Keratinocyte (primary cell): ENCODE results near the gene ZNRF4. TPM values are rescaled to one million over a fixed set of nuclear protein-coding genes. Genes with fewer than 3 reads are reported as not detected.

Experiments used
- DNase-seq: peaks from one replicate; pipeline ENCODE4 v3.0.0-alpha.2; 2011; ENCODE audit warnings: low read depth, missing footprints, low spot score
- FAIRE-seq: peaks from 2 replicates; lab custom pipeline; 2011; peaks lifted over from hg19 to GRCh38; lab: Jason Lieb, UNC
- H2AFZ ChIP-seq: 2 replicates; pipeline ENCODE4 v1.6.0; 2012; ENCODE audit warnings: low read length, control low read depth, inconsistent platforms; ENCODE audit not compliant: control insufficient read depth
- H3K27ac ChIP-seq: 2 replicates; pipeline ENCODE4 v1.5.1; 2011; ENCODE audit warnings: low read length; ENCODE audit not compliant: control insufficient read depth, insufficient read depth
- H3K27me3 ChIP-seq: 3 replicates; pipeline ENCODE4 v1.6.0; 2011; ENCODE audit warnings: low read length; ENCODE audit not compliant: control insufficient read depth, insufficient read depth; ENCODE audit errors: extremely low read depth
- H3K36me3 ChIP-seq, 2 experiments: 2 replicates in 1 of 2; 3 replicates in 1 of 2; pipeline ENCODE4 v1.5.1; 2011; ENCODE audit warnings: low read length in 2 of 2, mild to moderate bottlenecking in 1 of 2; ENCODE audit not compliant: control insufficient read depth in 2 of 2, insufficient read depth in 2 of 2; ENCODE audit errors: extremely low read depth in 1 of 2
- H3K4me1 ChIP-seq: 3 replicates; pipeline ENCODE4 v1.5.1; 2011; ENCODE audit warnings: low read length; ENCODE audit not compliant: control insufficient read depth, insufficient read depth; ENCODE audit errors: extremely low read depth
- H3K4me2 ChIP-seq: 3 replicates; pipeline ENCODE4 v1.6.0; 2011; ENCODE audit warnings: low read depth, low read length; ENCODE audit not compliant: control insufficient read depth, insufficient read depth; ENCODE audit errors: extremely low read depth
- H3K4me3 ChIP-seq, 3 experiments: fragments of 200-600 bp in 1 of 3; sonication (generic) in 1 of 3; 2 replicates in 2 of 3; 3 replicates in 1 of 3; pipeline ENCODE4 v1.5.1; 2011 to 2016; ENCODE audit warnings: low read length in 3 of 3, mild to moderate bottlenecking in 3 of 3, control low read depth in 2 of 3, inconsistent platforms in 1 of 3, low read depth in 1 of 3, mixed read lengths in 1 of 3, mixed run types in 1 of 3, moderate library complexity in 1 of 3; ENCODE audit not compliant: control insufficient read depth in 2 of 3, insufficient read depth in 2 of 3; ENCODE audit errors: extremely low read depth in 1 of 3
- H3K79me2 ChIP-seq: 2 replicates; pipeline ENCODE4 v1.6.0; 2012; ENCODE audit warnings: low read length; ENCODE audit not compliant: control insufficient read depth, insufficient read depth
- H3K9ac ChIP-seq: 3 replicates; pipeline ENCODE4 v1.6.0; 2011; ENCODE audit warnings: low read length; ENCODE audit not compliant: control insufficient read depth, insufficient read depth; ENCODE audit errors: extremely low read depth
- H3K9me1 ChIP-seq: 3 replicates; pipeline ENCODE4 v1.6.0; 2011; ENCODE audit warnings: low read length; ENCODE audit not compliant: control insufficient read depth, insufficient read depth; ENCODE audit errors: extremely low read depth
- H3K9me3 ChIP-seq: 2 replicates; pipeline ENCODE4 v1.5.1; 2012; ENCODE audit warnings: low read depth, low read length; ENCODE audit not compliant: control insufficient read depth
- H4K20me1 ChIP-seq: 3 replicates; pipeline ENCODE4 v1.6.0; 2011; ENCODE audit warnings: low read length; ENCODE audit not compliant: control insufficient read depth, insufficient read depth; ENCODE audit errors: extremely low read depth
- CTCF ChIP-seq, 3 experiments: IDR thresholded peaks in 1 of 3; conservative IDR thresholded peaks in 1 of 3; optimal IDR thresholded peaks in 1 of 3; 2 replicates in 2 of 3; 3 replicates in 1 of 3; pipeline versions ENCODE3 to v1.5.1; 2011; ENCODE audit warnings: low read length in 3 of 3, mild to moderate bottlenecking in 3 of 3, moderate library complexity in 2 of 3, control low read depth in 1 of 3, inconsistent platforms in 1 of 3; ENCODE audit not compliant: insufficient read depth in 2 of 3; ENCODE audit errors: extremely low read depth in 1 of 3
- EZH2 ChIP-seq: IDR thresholded peaks from one replicate; pipeline ENCODE4 v1.6.1; 2012; ENCODE audit warnings: inconsistent platforms, mild to moderate bottlenecking, low read length, moderate library complexity
- dilution Hi-C: fragments of 300-500 bp; cut with MboI; formaldehyde crosslinking; loops from one replicate; pipeline ENCODE4 v1.7.0; 2020; ENCODE audit warnings: low sequenced_read_pairs; ENCODE audit not compliant: extremely low pct_ligation_motif_present
- polyA plus RNA-seq, 5 experiments: library from polyadenylated mRNA; depleted of rRNA in 3 of 5; stranded (reverse) in 3 of 5; stranded (forward) in 1 of 5; unstranded in 1 of 5; fragments of >200 nt; gene quantifications; 1 replicate in 1 of 5; 2 replicates in 3 of 5; 3 replicates in 1 of 5; pipeline versions ENCODE4 v1.2.1 to v1.2.3, GENCODE V29; 2011 to 2012; ENCODE audit warnings: missing spikeins in 2 of 5, low read depth in 1 of 5, low replicate concordance in 1 of 5

ZNRF4 gene
- polyA plus RNA-seq, 1 donor (not counting 4 experiments of a cell fraction or from before 2014, with no cell fraction given), result not detected

- no peak overlapping the region for H3K9ac ChIP-seq
- H3K9me3 ChIP-seq, result no peaks in the 10 kb centered on the region
- no peak for DNase-seq
- no peaks in the 10 kb centered on the region for H3K9me1 ChIP-seq
- no peaks in the 10 kb centered on the region for H3K79me2 ChIP-seq
- no peak for FAIRE-seq
- H2AFZ ChIP-seq, result no peak overlapping the region
- H3K27ac ChIP-seq, result no peak overlapping the region
- no peaks in the 10 kb centered on the region for H3K36me3 ChIP-seq
- H3K27me3 ChIP-seq, result peaks cover 13% of the 10 kb centered on the region
- no peak overlapping the region for H3K4me2 ChIP-seq
- TF ChIP-seq EZH2 (no peak), CTCF (optimal IDR thresholded peaks at IDR 0.05 in 1 of 3, IDR thresholded peaks at IDR 0.05 in 1 of 3, conservative IDR thresholded peaks at IDR 0.05 in 1 of 3; ENCODE audit: extremely low read depth in 1 of 3, insufficient read depth in 2 of 3, low read length in 3 of 3) (peak in 1 of 3 experiments; percentile 3)
- H3K4me3 ChIP-seq, result no peak overlapping the region
- H4K20me1 ChIP-seq, result no peaks in the 10 kb centered on the region
- dilution Hi-C loops, result no loop called here
- no peaks in the 10 kb centered on the region for H3K4me1 ChIP-seq
Measured at GRCh38 chr19:5444431-5444830, 10.8 kb upstream of the ZNRF4 start.

- DNase-seq (no peak), FAIRE-seq (no peak)
- Histone ChIP-seq H3K9me1 (no peaks in the 10 kb centered on the region), H3K79me2 (no peaks in the 10 kb centered on the region), H4K20me1 (no peaks in the 10 kb centered on the region), H2AFZ (no peak overlapping the region), H3K27ac (no peak overlapping the region), H3K9ac (no peak overlapping the region), H3K27me3 (peaks cover 13% of the 10 kb centered on the region), H3K4me3 (no peak overlapping the region), H3K4me1 (no peaks in the 10 kb centered on the region), H3K36me3 (no peaks in the 10 kb centered on the region), H3K4me2 (no peak overlapping the region), H3K9me3 (no peaks in the 10 kb centered on the region)
- dilution Hi-C loops, result no loop called here
- TF ChIP-seq EZH2 (no peak), CTCF (optimal IDR thresholded peaks at IDR 0.05 in 1 of 3, IDR thresholded peaks at IDR 0.05 in 1 of 3, conservative IDR thresholded peaks at IDR 0.05 in 1 of 3; ENCODE audit: extremely low read depth in 1 of 3, insufficient read depth in 2 of 3, low read length in 3 of 3) (no peak)
Measured at GRCh38 chr19:5445071-5445470, 10.1 kb upstream of the ZNRF4 start.
